Neutrophil (primary cell): ENCODE measurements around the gene RABL3.
"Not testable (repeated sequence)": the region's sequence is repeated elsewhere in the genome, so short reads cannot be mapped to it uniquely, and the experiment has no call there.

Experiments used
- H3K27ac ChIP-seq: fragments of 200-600 bp; sonication (generic); 2 replicates; pipeline ENCODE4 v1.5.1; 2016; ENCODE audit warnings: mild to moderate bottlenecking, moderate library complexity
- H3K27me3 ChIP-seq: fragments of 200-600 bp; sonication (generic); 2 replicates; pipeline ENCODE4 v1.6.0; 2016; ENCODE audit warnings: mild to moderate bottlenecking
- H3K36me3 ChIP-seq: fragments of 200-600 bp; sonication (generic); 2 replicates; pipeline ENCODE4 v1.5.1; 2017
- H3K4me1 ChIP-seq, 2 experiments: fragments of 200-600 bp in 1 of 2; sonication (generic) in 1 of 2; 1 replicate in 1 of 2; 2 replicates in 1 of 2; pipeline versions ENCODE4 v1.5.1 to v1.6.1; 2013 to 2016; ENCODE audit warnings: low read depth in 1 of 2, low read length in 1 of 2, mild to moderate bottlenecking in 1 of 2, moderate library complexity in 1 of 2; ENCODE audit not compliant: control insufficient read depth in 1 of 2, insufficient read depth in 1 of 2
- H3K4me3 ChIP-seq, 2 experiments: fragments of 200-600 bp in 1 of 2; sonication (generic) in 1 of 2; 1 replicate in 1 of 2; 2 replicates in 1 of 2; pipeline ENCODE4 v1.5.1; 2013 to 2016; ENCODE audit warnings: low read depth in 1 of 2, low read length in 1 of 2, mild to moderate bottlenecking in 1 of 2, moderate library complexity in 1 of 2
- H3K9me3 ChIP-seq: fragments of 200-600 bp; sonication (generic); 2 replicates; pipeline ENCODE4 v1.5.1; 2016
- TF ChIP-seq, protein P1 (sequence below): fragments of 200-600 bp; sonication (generic); IDR thresholded peaks from 2 replicates; pipeline ENCODE4 v1.5.1; 2016; ENCODE audit warnings: antibody characterized with exemption

The RABL3 gene

DNA sequence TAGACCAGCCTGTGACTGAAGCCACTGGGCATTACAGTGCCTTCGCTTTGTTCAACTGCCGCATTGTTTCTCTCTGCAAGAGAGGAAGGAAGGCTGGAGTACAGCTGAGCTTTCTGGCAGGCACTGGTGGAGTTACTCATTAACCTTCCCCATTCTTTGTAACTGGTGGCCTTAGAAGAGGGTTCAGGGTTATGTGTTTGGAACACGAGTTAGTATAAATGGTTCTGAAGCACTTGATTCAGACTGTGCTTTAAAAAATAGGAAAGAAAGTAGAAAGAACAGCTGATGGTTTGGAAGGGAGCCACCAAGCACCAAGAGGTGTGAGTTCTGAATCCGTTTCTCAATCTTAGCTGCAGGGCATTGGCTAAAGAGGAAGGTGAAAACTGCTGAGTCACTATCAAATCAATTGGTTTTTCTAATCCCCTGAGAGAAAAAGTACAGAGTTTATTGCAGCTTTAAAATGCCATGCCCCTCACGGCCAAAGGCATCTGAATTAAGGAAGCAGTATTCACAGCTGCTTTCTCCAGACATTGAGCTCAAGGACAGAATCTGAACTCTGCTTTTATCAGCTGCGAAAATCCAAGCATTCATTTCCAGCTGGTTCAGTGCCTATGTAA, 63.9 kb downstream of the RABL3 start:
- Histone ChIP-seq H3K27ac (peak overlapping the region; percentile 56), H3K27me3 (no peaks in the 10 kb centered on the region), H3K4me3 (no peak overlapping the region), H3K4me1 (peaks cover 3 to 9% of the 10 kb centered on the region in 2 experiments), H3K9me3 (no peaks in the 10 kb centered on the region), H3K36me3 (no peaks in the 10 kb centered on the region)
- TF ChIP-seq, protein P1, sequence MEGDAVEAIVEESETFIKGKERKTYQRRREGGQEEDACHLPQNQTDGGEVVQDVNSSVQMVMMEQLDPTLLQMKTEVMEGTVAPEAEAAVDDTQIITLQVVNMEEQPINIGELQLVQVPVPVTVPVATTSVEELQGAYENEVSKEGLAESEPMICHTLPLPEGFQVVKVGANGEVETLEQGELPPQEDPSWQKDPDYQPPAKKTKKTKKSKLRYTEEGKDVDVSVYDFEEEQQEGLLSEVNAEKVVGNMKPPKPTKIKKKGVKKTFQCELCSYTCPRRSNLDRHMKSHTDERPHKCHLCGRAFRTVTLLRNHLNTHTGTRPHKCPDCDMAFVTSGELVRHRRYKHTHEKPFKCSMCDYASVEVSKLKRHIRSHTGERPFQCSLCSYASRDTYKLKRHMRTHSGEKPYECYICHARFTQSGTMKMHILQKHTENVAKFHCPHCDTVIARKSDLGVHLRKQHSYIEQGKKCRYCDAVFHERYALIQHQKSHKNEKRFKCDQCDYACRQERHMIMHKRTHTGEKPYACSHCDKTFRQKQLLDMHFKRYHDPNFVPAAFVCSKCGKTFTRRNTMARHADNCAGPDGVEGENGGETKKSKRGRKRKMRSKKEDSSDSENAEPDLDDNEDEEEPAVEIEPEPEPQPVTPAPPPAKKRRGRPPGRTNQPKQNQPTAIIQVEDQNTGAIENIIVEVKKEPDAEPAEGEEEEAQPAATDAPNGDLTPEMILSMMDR, result no peak

DNA sequence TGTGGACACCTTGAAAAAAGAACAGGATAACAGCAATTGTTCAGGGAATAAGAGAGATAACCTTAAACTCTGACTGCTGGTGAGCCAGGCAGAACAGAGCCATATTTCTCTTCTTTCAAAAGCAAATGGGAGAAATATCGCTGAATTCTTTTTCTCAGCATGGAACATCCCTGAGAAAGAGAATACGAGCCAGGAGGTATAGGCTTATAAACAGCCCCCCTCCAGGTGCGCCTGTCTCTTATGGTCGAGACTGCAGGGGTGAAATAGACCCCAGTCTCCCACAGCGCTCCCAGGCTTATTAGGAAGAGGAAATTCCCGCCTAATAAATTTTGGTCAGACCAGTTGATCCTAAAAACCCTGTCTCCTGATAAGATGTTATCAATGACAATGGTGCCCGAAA, 65.1 kb downstream of the RABL3 start:
- H3K4me1 ChIP-seq, H3K4me3 ChIP-seq, H3K36me3 ChIP-seq, H3K9me3 ChIP-seq, H3K27ac ChIP-seq, H3K27me3 ChIP-seq: not testable (repeated sequence)

DNA sequence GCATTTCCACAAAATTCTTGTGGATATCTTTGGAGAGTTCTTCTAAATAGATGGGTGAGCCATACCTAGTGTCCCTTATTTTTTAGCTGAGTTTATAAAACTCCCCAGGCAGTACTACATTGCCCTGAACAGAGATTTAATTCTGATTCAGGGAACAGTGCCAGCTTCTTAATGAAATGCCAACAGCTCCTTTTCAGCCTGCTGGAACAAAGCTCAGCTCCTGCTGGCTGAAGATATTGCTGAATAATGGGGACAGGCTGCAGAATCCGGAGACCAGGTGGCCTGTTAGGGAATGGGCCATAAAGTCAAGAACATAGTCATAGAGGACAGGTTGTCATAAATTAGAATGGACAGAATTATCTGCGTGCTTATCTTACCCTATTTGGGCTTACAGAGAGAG, 69.2 kb downstream of the RABL3 start:
- H3K4me1 ChIP-seq, result peaks cover under 1 to 1% of the 10 kb centered on the region in 2 experiments
- H3K27ac ChIP-seq, result no peak overlapping the region
- H3K9me3 ChIP-seq, result no peaks in the 10 kb centered on the region
- no peaks in the 10 kb centered on the region for H3K36me3 ChIP-seq
- no peaks in the 10 kb centered on the region for H3K27me3 ChIP-seq
- no peak overlapping the region for H3K4me3 ChIP-seq
- TF ChIP-seq, protein P1, result no peak

DNA sequence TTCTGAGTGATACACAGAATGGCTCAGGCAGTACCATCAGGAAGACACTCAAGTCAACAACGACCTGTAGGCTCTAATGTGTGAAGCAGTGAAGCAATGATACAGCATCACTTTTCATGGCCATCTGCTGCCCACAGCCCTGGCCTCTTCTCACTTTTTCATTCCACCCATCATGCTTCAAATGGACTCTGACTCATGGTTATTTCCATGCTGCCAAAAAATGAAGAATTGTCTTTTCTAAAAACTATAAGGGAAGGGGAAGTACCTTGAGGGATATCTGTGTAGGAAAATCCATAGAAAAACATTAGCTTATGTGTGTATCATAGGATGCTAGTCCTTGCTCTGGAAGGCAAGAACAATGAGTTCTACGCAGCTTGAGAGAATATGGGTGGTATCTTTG, 71.7 kb downstream of the RABL3 start:
- no peak overlapping the region for H3K27ac ChIP-seq
- H3K27me3 ChIP-seq, result peaks cover 1% of the 10 kb centered on the region
- no peaks in the 10 kb centered on the region for H3K9me3 ChIP-seq
- no peak overlapping the region for H3K4me3 ChIP-seq
- no peaks in the 10 kb centered on the region for H3K4me1 ChIP-seq
- TF ChIP-seq, protein P1, result no peak
- H3K36me3 ChIP-seq, result no peaks in the 10 kb centered on the region

DNA sequence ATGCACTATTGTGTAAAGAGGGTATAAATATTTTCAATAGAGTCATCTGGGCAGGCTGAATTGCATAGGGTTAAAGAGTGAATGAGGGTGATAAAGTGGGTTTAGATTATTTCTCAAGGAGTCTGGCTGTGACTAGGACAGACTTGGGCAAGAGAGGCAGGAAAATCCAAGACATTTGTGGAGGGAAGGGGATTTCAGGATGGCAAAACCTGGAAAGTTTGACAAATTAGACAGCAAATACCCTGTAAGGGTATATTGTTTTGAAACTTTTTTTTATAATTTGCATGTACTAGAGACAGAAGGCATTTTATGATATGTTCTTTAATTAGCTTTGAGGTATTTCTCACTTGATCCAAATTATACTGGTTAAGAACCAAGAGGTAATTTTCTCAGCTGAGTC, 77.4 kb downstream of the RABL3 start:
- no peaks in the 10 kb centered on the region for H3K4me1 ChIP-seq
- H3K27me3 ChIP-seq, result peaks cover 13% of the 10 kb centered on the region
- H3K4me3 ChIP-seq, result no peak overlapping the region
- TF ChIP-seq, protein P1, result no peak
- H3K27ac ChIP-seq, result no peak overlapping the region
- H3K9me3 ChIP-seq, result no peaks in the 10 kb centered on the region
- no peaks in the 10 kb centered on the region for H3K36me3 ChIP-seq

DNA sequence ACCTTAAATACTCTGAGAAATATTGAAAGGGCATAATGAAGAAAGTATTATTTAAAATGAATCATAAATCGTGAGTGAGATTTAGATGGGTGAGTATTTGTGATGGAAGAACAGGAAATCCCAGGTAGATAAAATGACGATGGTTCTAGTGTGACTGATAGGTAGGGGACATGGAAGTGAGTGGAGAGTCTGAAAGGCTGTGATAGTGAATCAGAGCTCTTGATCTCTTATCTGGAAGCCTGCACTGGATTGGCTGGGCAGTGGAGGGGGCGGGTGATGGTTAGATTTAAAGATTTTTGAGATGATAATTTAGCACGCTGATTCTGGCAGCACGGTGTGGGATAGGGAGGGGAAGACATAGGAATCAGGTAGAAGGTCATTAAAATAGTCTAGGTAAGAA, 80.4 kb downstream of the RABL3 start:
- no peak overlapping the region for H3K27ac ChIP-seq
- H3K9me3 ChIP-seq, result no peaks in the 10 kb centered on the region
- no peaks in the 10 kb centered on the region for H3K4me1 ChIP-seq
- H3K27me3 ChIP-seq, result peaks cover 13% of the 10 kb centered on the region
- no peaks in the 10 kb centered on the region for H3K36me3 ChIP-seq
- H3K4me3 ChIP-seq, result no peak overlapping the region
- TF ChIP-seq, protein P1, result no peak
